HFFc6 (cell line): ENCODE data around the gene AADACL3. TPM values are rescaled to one million over a fixed set of nuclear protein-coding genes. Genes with fewer than 3 reads are reported as not detected.

Experiments
- DNase-seq: peaks from one replicate; pipeline ENCODE4 v3.0.0-alpha.2; 2018
- H3K27ac Mint-ChIP-seq: 2 replicates; pipeline ENCODE4 v1.8.0; 2020; ENCODE audit warnings: mild to moderate bottlenecking, mixed read lengths
- H3K27me3 Mint-ChIP-seq: 2 replicates; pipeline ENCODE4 v1.8.0; 2021; ENCODE audit warnings: mild to moderate bottlenecking, moderate library complexity, mixed read lengths; ENCODE audit not compliant: insufficient read depth
- H3K36me3 Mint-ChIP-seq: 2 replicates; pipeline ENCODE4 v1.8.0; 2021; ENCODE audit warnings: low read depth, mixed read lengths
- H3K4me1 Mint-ChIP-seq: 2 replicates; pipeline ENCODE4 v1.8.0; 2020; ENCODE audit warnings: low read depth, mixed read lengths
- H3K4me3 Mint-ChIP-seq: 2 replicates; pipeline ENCODE4 v1.8.0; 2020; ENCODE audit warnings: mild to moderate bottlenecking, moderate library complexity, mixed read lengths
- H3K9me3 Mint-ChIP-seq: 2 replicates; pipeline ENCODE4 v1.8.0; 2020; ENCODE audit warnings: mild to moderate bottlenecking, mixed read lengths
- CTCF ChIP-seq: fragments of 200-600 bp; sonication (generic); IDR thresholded peaks from 2 replicates; pipeline ENCODE4 v1.5.0; 2021; ENCODE audit warnings: antibody characterized with exemption, mild to moderate bottlenecking
- total RNA-seq, 6 experiments: library from RNA; stranded (reverse); fragmentation: NEBNext Ultra II Directional; extraction: Animal tissue kit (Norgen Biotek cat#: 25700); gene quantifications; 2 replicates in 1 of 6; 3 replicates in 5 of 6; pipeline ENCODE4 v1.2.3, GENCODE V29; 2021

The AADACL3 gene
- total RNA-seq, 6 experiments from 2014 or later = not detected

GRCh38 chr1:12760256-12760795, 44.4 kb downstream of the AADACL3 start:
- peaks cover 34% of the 10 kb centered on the region for H3K9me3 Mint-ChIP-seq
- H3K4me1 Mint-ChIP-seq = no peaks in the 10 kb centered on the region
- peaks cover 1% of the 10 kb centered on the region for H3K27me3 Mint-ChIP-seq
- DNase-seq = no peak
- H3K27ac Mint-ChIP-seq = no peak overlapping the region
- H3K4me3 Mint-ChIP-seq = no peak overlapping the region
- no peaks in the 10 kb centered on the region; the same call in 1 of the 2 replicates for H3K36me3 Mint-ChIP-seq
- TF ChIP-seq CTCF = peak; percentile 26; the same call in 1 of the 2 replicates

- Mint-ChIP-seq H3K36me3 (no peaks in the 10 kb centered on the region; the same call in 1 of the 2 replicates), H3K27me3 (peaks cover 1% of the 10 kb centered on the region), H3K4me3 (no peak overlapping the region), H3K27ac (no peak overlapping the region), H3K9me3 (peaks cover 28% of the 10 kb centered on the region), H3K4me1 (no peaks in the 10 kb centered on the region)
- TF ChIP-seq CTCF = no peak
- DNase-seq = no peak
Observed at GRCh38 chr1:12761781-12762180, 45.9 kb downstream of the AADACL3 start.

GRCh38 chr1:12762766-12763165, 46.9 kb downstream of the AADACL3 start:
- Mint-ChIP-seq H3K9me3 (peaks cover 26% of the 10 kb centered on the region), H3K36me3 (no peaks in the 10 kb centered on the region; the same call in 1 of the 2 replicates), H3K27ac (no peak overlapping the region), H3K27me3 (peaks cover 1% of the 10 kb centered on the region), H3K4me3 (no peak overlapping the region), H3K4me1 (no peaks in the 10 kb centered on the region)
- no peak for TF ChIP-seq CTCF
- no peak for DNase-seq

GRCh38 chr1:12763479-12763878, 47.6 kb downstream of the AADACL3 start:
- Mint-ChIP-seq H3K27ac (no peak overlapping the region), H3K36me3 (no peaks in the 10 kb centered on the region; the same call in 1 of the 2 replicates), H3K27me3 (peaks cover 1% of the 10 kb centered on the region), H3K4me3 (no peak overlapping the region), H3K9me3 (peaks cover 26% of the 10 kb centered on the region), H3K4me1 (no peaks in the 10 kb centered on the region)
- DNase-seq = no peak
- no peak for TF ChIP-seq CTCF

- Mint-ChIP-seq H3K27me3 (peaks cover 1% of the 10 kb centered on the region), H3K4me3 (no peak overlapping the region), H3K27ac (no peak overlapping the region), H3K36me3 (no peaks in the 10 kb centered on the region; the same call in 1 of the 2 replicates), H3K4me1 (no peaks in the 10 kb centered on the region), H3K9me3 (peaks cover 26% of the 10 kb centered on the region)
- TF ChIP-seq CTCF = no peak
- DNase-seq = no peak
Observed at GRCh38 chr1:12764016-12764415, 48.1 kb downstream of the AADACL3 start.
